Measurements from ENCODE around the gene BTN1A1. TPM values are rescaled to one million over a fixed set of nuclear protein-coding genes. Genes with fewer than 3 reads are reported as not detected.

Gene BTN1A1
- total and polyA plus RNA-seq, 9 of the 15 experiments (the other 6 are each of a cell fraction or from before 2014, with no cell fraction given), result 0.01 to 0.15 (median 0.06) TPM; not detected in 4

DNA sequence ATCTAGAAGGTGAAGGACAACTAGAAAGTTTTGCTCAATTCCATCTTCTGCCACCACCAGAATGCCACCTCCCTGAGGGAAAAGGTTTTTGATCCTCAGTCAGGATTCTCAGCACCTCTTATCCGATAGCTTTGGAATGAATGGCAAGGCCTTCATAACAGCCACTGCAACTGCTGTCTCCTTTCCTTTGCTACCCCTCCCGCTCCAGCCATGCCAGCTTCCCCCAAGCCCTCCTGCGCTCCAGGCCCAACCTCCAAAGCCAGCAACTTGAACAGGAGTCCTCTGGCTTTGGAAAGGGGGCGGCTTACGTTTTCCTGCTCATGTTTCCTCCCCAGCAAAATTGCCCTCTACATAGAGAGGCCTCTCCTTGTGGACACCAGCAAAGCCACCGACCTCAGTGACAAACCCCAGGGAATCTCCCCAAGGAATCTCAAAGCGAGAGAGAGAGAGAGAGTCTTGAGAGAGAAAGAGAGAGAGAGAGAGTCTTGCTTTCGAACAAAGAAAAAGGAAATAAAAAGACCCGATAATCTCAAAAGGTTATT is 42.8 kb upstream of the BTN1A1 start (continued):
- TF ChIP-seq, protein P1, sequence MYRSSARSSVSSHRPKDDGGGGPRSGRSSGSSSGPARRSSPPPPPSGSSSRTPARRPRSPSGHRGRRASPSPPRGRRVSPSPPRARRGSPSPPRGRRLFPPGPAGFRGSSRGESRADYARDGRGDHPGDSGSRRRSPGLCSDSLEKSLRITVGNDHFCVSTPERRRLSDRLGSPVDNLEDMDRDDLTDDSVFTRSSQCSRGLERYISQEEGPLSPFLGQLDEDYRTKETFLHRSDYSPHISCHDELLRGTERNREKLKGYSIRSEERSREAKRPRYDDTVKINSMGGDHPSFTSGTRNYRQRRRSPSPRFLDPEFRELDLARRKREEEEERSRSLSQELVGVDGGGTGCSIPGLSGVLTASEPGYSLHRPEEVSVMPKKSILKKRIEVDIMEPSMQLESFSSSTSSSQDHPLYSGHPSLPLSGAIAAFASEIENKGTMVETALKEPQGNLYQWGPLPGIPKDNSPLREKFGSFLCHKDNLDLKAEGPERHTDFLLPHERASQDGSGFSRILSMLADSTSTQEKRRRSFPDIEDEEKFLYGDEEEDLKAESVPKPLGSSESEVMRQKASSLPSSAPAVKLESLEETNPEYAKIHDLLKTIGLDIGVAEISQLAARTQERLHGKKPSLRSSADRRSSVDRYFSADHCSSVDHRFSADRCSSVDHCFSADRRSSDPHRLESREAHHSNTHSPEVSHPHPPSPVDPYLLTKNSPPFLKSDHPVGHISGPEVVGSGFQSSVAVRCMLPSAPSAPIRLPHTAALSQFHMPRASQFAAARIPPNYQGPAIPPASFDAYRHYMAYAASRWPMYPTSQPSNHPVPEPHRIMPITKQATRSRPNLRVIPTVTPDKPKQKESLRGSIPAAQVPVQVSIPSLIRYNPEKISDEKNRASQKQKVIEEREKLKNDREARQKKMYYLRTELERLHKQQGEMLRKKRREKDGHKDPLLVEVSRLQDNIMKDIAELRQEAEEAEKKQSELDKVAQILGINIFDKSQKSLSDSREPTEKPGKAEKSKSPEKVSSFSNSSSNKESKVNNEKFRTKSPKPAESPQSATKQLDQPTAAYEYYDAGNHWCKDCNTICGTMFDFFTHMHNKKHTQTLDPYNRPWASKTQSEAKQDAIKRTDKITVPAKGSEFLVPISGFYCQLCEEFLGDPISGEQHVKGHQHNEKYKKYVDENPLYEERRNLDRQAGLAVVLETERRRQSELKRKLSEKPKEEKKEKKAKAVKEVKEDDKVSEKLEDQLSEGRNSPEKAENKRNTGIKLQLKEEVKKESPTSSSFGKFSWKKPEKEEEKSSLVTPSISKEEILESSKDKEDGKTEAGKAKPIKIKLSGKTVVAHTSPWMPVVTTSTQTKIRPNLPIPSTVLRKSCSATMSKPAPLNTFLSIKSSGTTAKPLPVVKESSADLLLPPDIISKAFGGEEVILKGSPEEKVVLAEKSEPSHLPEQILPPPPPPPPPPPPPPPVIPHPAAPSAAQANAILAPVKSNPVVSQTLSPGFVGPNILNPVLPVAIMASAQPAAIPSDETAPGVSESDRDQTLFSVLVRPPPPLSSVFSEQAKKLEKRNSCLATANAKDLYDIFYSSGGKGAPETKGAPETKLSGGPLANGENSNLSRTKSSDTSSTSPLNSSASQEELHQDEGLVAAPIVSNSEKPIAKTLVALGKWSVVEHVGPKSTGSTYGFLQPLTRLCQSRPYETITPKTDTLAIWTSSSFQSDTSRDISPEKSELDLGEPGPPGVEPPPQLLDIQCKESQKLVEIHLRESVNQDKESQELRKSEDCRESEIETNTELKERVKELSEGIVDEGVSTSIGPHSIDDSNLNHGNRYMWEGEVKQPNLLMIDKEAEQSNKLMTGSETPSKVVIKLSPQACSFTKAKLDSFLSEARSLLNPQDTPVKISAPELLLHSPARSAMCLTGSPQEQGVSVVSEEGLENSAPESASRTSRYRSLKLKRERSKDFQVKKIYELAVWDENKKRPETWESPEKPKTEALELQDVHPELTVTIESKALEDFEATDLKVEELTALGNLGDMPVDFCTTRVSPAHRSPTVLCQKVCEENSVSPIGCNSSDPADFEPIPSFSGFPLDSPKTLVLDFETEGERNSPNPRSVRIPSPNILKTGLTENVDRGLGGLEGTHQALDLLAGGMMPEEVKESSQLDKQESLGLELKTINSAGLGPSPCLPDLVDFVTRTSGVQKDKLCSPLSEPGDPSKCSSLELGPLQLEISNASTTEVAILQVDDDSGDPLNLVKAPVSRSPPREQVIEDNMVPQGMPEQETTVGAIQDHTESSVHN (IDR thresholded peaks at IDR 0.05; ENCODE audit: borderline replicate concordance in 1 of 2, low read depth in 1 of 2), result no peak
- TF ChIP-seq ZFX (CRISPR knock-in tag; IDR thresholded peaks at IDR 0.05) (0 out of 2 replicates have a peak, but pooled peaks have one; percentile 4), DMBX1 (CRISPR knock-in tag; IDR thresholded peaks at IDR 0.05; ENCODE audit: borderline replicate concordance) (0 out of 2 replicates have a peak, but pooled peaks have one; percentile 51), SMAD3 (CRISPR knock-in tag; conservative IDR thresholded peaks at IDR 0.05) (no peak), FOXJ2 (tag; IDR thresholded peaks at IDR 0.05) (0 out of 2 replicates have a peak, but pooled peaks have one; percentile 25), ETV5 (CRISPR knock-in tag; IDR thresholded peaks at IDR 0.05; ENCODE audit: low read depth) (0 out of 2 replicates have a peak, but pooled peaks have one; percentile 9), PHF20 (IDR thresholded peaks at IDR 0.05; ENCODE audit: partially characterized antibody) (peak; percentile 28)
- TF ChIP-seq, protein P2, sequence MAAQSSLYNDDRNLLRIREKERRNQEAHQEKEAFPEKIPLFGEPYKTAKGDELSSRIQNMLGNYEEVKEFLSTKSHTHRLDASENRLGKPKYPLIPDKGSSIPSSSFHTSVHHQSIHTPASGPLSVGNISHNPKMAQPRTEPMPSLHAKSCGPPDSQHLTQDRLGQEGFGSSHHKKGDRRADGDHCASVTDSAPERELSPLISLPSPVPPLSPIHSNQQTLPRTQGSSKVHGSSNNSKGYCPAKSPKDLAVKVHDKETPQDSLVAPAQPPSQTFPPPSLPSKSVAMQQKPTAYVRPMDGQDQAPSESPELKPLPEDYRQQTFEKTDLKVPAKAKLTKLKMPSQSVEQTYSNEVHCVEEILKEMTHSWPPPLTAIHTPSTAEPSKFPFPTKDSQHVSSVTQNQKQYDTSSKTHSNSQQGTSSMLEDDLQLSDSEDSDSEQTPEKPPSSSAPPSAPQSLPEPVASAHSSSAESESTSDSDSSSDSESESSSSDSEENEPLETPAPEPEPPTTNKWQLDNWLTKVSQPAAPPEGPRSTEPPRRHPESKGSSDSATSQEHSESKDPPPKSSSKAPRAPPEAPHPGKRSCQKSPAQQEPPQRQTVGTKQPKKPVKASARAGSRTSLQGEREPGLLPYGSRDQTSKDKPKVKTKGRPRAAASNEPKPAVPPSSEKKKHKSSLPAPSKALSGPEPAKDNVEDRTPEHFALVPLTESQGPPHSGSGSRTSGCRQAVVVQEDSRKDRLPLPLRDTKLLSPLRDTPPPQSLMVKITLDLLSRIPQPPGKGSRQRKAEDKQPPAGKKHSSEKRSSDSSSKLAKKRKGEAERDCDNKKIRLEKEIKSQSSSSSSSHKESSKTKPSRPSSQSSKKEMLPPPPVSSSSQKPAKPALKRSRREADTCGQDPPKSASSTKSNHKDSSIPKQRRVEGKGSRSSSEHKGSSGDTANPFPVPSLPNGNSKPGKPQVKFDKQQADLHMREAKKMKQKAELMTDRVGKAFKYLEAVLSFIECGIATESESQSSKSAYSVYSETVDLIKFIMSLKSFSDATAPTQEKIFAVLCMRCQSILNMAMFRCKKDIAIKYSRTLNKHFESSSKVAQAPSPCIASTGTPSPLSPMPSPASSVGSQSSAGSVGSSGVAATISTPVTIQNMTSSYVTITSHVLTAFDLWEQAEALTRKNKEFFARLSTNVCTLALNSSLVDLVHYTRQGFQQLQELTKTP (IDR thresholded peaks at IDR 0.05; ENCODE audit: low read depth in 1 of 2, partially characterized antibody in 2 of 2), result peak in 1 of 2 experiments; percentile 11
- TF ChIP-seq, protein P3, sequence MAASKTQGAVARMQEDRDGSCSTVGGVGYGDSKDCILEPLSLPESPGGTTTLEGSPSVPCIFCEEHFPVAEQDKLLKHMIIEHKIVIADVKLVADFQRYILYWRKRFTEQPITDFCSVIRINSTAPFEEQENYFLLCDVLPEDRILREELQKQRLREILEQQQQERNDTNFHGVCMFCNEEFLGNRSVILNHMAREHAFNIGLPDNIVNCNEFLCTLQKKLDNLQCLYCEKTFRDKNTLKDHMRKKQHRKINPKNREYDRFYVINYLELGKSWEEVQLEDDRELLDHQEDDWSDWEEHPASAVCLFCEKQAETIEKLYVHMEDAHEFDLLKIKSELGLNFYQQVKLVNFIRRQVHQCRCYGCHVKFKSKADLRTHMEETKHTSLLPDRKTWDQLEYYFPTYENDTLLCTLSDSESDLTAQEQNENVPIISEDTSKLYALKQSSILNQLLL (CRISPR knock-in tag; IDR thresholded peaks at IDR 0.05; ENCODE audit: borderline replicate concordance), result no peak
